Measurements from ENCODE around the gene PARP12.

The PARP12 gene

DNA sequence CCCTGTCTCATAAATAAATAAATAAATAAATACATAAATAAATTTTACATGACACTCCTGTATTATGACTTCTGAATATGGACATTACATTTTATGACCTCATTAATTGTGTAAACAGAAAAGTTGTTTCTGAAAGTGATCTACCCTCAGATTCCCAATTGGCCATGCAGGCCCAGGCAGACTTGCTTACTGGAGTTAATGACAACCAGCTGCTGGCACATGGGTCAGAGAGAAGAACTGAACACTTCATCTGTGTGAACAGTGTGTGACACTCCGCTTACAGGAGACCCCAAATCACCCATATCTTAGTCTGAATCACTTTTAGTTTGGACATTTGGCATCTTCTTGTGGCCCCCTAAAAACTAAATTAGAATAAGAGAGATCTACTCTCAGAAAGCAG is 31.4 kb downstream of the PARP12 start:
- TF ChIP-seq, protein P1, sequence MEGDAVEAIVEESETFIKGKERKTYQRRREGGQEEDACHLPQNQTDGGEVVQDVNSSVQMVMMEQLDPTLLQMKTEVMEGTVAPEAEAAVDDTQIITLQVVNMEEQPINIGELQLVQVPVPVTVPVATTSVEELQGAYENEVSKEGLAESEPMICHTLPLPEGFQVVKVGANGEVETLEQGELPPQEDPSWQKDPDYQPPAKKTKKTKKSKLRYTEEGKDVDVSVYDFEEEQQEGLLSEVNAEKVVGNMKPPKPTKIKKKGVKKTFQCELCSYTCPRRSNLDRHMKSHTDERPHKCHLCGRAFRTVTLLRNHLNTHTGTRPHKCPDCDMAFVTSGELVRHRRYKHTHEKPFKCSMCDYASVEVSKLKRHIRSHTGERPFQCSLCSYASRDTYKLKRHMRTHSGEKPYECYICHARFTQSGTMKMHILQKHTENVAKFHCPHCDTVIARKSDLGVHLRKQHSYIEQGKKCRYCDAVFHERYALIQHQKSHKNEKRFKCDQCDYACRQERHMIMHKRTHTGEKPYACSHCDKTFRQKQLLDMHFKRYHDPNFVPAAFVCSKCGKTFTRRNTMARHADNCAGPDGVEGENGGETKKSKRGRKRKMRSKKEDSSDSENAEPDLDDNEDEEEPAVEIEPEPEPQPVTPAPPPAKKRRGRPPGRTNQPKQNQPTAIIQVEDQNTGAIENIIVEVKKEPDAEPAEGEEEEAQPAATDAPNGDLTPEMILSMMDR (IDR thresholded peaks at IDR 0.05; ENCODE audit: insufficient read depth, low read depth, low read length, missing control alignments), result no peak
- no peak overlapping the region for H3K4me3 ChIP-seq (ENCODE audit: low read depth, low read length)
- no peak for DNase-seq (ENCODE audit: low read depth)

DNA sequence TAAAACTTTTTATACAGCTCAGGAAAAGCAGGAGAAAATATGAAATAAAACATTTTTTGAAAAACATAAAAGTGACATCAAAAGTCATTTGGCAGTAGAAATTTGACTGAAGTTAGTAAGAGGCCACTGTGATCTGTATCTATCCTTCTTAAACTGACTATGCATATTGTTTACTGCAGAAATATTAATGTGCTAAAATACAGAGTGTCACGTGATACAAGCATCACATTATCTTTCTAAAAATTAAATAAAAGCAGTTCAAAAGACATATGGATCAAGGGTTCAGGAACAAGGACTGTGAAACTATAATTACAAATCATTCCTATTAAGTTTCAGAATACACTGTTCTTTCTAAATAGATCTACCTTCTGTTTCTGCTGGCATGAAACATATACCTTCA is 33.7 kb downstream of the PARP12 start:
- no peak overlapping the region for H3K4me3 ChIP-seq (ENCODE audit: low read depth, low read length)
- DNase-seq (ENCODE audit: low read depth), result no peak
- TF ChIP-seq, protein P1 (IDR thresholded peaks at IDR 0.05; ENCODE audit: insufficient read depth, low read depth, low read length, missing control alignments), result no peak

- DNase-seq (ENCODE audit: low read depth), result no peak
- no peak overlapping the region for H3K4me3 ChIP-seq (ENCODE audit: low read depth, low read length)
- TF ChIP-seq, protein P1 (IDR thresholded peaks at IDR 0.05; ENCODE audit: insufficient read depth, low read depth, low read length, missing control alignments), result no peak
Observed at GRCh38 chr7:140028311-140028710, 34.4 kb downstream of the PARP12 start.

DNA sequence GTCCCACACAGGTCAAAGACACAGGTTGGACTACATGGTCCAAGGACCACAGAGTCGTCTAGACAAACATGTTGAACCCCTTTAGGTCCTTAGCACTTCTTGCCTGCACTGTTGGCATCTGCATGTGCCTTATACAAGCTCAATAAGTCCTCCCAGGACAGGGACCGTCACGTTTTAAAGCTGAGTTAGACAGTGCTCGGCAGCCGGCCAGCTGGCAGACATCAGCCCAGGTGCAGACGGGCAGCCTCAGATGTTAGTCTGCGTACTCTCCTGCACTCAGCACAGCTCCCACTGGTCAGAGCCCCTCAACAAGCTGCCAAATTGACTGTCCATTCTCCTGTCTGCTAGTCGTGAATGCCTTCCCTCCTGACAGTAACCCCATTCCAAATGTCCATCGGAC is 34.9 kb downstream of the PARP12 start:
- no peak overlapping the region for H3K4me3 ChIP-seq (ENCODE audit: low read depth, low read length)
- TF ChIP-seq, protein P1 (IDR thresholded peaks at IDR 0.05; ENCODE audit: insufficient read depth, low read depth, low read length, missing control alignments), result no peak
- no peak for DNase-seq (ENCODE audit: low read depth)

GRCh38 chr7:140026935-140027334 is 35.8 kb downstream of the PARP12 start:
- DNase-seq (ENCODE audit: low read depth), result no peak
- TF ChIP-seq, protein P1 (IDR thresholded peaks at IDR 0.05; ENCODE audit: insufficient read depth, low read depth, low read length, missing control alignments), result no peak
- H3K4me3 ChIP-seq (ENCODE audit: low read depth, low read length), result no peak overlapping the region

DNA sequence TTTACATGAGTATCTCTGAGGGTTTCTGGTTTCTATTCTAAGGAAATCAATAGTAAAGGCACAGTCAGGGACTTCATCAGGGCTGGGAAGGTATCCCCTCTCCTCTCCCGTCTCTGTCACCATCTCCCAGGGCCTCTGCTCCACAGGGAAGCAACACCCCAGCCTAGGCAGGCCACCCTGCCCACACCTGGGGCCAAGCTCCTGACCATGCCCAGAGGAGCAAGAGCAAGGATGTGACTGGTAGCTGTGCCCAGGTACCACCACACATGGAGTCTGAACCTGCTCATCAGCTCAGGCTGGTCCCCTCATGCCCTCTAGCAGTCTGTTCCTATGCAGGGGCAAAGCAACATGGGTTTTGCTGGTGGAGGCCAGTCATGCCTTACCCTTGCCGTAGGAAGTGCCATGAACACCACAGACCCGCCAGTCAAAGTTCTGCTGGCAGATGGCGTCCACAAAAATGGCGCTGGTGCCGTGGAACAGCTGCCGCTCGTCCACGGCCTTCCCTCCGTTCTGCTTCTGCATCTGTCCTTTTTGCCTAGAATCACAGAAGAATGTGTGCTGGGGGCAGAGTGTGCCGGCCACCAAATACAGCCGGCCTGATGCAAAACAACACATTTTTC is 36.8 kb downstream of the PARP12 start:
- no peak for DNase-seq (ENCODE audit: low read depth)
- H3K4me3 ChIP-seq (ENCODE audit: low read depth, low read length), result no peak overlapping the region
- TF ChIP-seq, protein P1 (IDR thresholded peaks at IDR 0.05; ENCODE audit: insufficient read depth, low read depth, low read length, missing control alignments), result no peak

- DNase-seq (ENCODE audit: low read depth), result no peak
- TF ChIP-seq, protein P1 (IDR thresholded peaks at IDR 0.05; ENCODE audit: insufficient read depth, low read depth, low read length, missing control alignments), result no peak
- no peak overlapping the region for H3K4me3 ChIP-seq (ENCODE audit: low read depth, low read length)
Observed at GRCh38 chr7:140025241-140025640, 37.5 kb downstream of the PARP12 start.

Data from GM12865 (cell line).